H9 (cell line): ENCODE measurements around the gene ST13. TPM values are rescaled to one million over a fixed set of nuclear protein-coding genes. Genes with fewer than 3 reads are reported as not detected.

Experiments
- microRNA-seq: library from miRNA; unstranded; fragments of <30 nt; microRNA quantifications from one replicate; pipeline ENCODE4, GENCODE V29; 2020; ENCODE audit warnings: borderline microRNAs expressed
- total RNA-seq: library from RNA; stranded (reverse); gene quantifications from 2 replicates; pipeline ENCODE4 v1.2.1, GENCODE V29; 2021

Gene ST13
- total RNA-seq, 1 experiment from 2014 or later, result 353 TPM

Small RNA genes lying within 50 kb of the gene (microRNA-seq; reads per million reads assigned to microRNA genes)
- gene MIR4766, result 0.58 reads per million

Other genes with a start within 250 kb of the ST13 start
- gene MRTFA, start 219.9 kb downstream of the ST13 start, total RNA-seq, result 38.1 and 44.4 TPM in 2 replicates
- 2.8 and 2.9 TPM in 2 replicates for gene MCHR1, start 177.2 kb downstream of the ST13 start, total RNA-seq
- gene SLC25A17, start 37.3 kb downstream of the ST13 start, total RNA-seq, result 26.5 and 30.2 TPM in 2 replicates
- 17.1 and 18.3 TPM in 2 replicates for gene XPNPEP3, start 509 bp upstream of the ST13 start, total RNA-seq
- not detected in 2 replicates for gene DNAJB7, start 5.5 kb upstream of the ST13 start, total RNA-seq
- gene RBX1, start 94.7 kb upstream of the ST13 start, total RNA-seq, result 79.1 and 85.6 TPM in 2 replicates
- gene EP300, start 236.0 kb upstream of the ST13 start, total RNA-seq, result 132 and 136 TPM in 2 replicates